Left kidney (tissue), 2 donors: ENCODE data around the gene GON7. TPM values are rescaled to one million over a fixed set of nuclear protein-coding genes. Genes with fewer than 3 reads are reported as not detected.
"Not testable (repeated sequence)": the region's sequence is repeated elsewhere in the genome, so short reads cannot be mapped to it uniquely, and the experiment has no call there.

Experiments
- DNase-seq: peaks from one replicate; pipeline ENCODE4 v3.0.0-alpha.2; 2013
- polyA plus RNA-seq: library from polyadenylated mRNA; unstranded; fragments of 120-200 nt; gene quantifications from one replicate; pipeline ENCODE4 v1.2.1, GENCODE V29; 2013; ENCODE audit not compliant: insufficient read length

The GON7 gene
- polyA plus RNA-seq, 1 donor = 20.5 TPM

DNA sequence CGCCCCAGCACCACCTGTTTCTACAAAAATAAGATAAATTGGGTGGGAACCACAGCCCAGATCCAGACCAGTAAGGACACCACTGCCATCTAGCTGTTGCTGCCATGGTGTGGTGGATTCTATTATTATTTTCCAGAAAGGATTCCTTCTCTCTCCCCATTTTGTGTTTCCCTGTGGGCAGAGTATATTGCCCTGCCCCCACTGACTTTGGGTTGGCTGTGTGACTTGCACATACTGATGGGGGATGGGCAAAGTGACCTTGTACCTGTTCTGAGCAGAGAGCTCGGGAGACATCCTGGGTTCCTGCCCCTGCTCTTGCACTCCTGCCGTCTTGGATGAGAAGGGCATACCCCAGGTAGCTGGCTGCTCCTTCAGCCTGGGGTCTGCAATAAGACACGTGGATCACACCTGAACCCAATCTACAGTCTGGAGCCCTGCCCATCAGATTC lies 46.5 kb downstream of the GON7 start:
- DNase-seq = no peak

DNA sequence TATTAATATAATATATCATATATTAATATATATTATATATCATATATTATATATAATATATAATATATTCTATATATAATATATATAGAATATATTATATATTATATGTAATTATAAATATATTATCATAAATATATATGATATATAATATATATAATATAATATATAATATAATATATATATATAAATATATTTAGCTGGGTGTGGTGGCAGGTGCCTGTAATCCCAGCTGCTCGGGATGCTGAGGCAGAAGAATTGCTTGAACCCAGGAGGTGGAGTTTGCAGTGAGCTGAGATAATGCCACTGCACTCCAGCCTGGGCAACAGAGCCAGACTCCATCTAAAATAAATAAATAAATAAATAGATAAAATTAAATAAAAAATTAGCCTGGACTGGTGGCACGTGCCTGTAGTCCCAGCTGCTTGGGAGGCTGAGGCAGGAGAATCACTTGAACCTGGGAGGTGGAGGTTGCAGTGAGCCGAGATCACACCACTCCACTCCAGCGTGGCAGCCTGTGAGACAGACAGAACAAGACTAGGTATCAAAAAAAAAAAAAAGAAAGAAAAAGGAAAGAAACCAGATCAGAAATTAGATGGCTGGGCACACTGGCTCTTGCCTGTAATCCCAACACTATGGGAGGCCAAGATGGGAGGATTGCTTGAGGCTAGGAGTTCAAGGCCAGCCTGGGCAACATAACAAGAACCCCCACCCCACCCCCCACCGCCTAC lies 47.1 kb downstream of the GON7 start:
- not testable (repeated sequence) for DNase-seq

- DNase-seq = not testable (repeated sequence)
These were observed 48.5 kb downstream of the GON7 start for GRCh38 chr14:93158349-93158748.

DNA sequence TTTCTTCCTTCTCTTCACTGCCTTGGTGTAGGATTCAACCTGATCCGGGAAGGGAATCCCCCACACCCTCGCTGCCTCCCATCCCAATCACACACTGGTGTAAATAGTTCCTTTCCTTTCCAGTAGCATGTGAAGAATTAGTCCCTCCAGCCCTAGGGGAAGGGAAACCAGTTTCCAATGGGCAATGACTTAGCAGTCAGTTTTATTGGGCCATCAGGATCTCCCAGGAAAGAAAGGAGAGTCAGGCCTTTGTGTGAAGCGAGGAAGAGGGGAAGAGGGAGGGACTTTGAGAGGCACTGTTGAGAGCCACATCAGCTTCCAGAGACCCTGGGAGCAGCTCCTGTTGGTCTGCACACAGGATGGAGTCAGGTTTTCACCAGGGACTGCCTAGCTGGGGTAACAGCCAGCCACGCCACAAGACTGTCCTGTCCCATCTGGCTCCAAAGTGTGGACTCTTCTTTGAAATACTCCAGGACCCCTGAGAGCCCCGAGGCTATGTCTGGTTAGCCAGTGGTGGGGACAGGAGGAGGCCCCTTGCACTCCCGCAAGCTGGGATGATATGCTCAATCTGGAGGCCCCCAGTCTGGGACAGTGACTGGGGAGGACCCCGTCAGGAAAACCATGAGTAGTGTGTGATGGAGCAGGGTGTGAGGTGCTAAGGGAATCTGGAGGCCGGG lies 50.0 kb downstream of the GON7 start:
- no peak for DNase-seq

DNA sequence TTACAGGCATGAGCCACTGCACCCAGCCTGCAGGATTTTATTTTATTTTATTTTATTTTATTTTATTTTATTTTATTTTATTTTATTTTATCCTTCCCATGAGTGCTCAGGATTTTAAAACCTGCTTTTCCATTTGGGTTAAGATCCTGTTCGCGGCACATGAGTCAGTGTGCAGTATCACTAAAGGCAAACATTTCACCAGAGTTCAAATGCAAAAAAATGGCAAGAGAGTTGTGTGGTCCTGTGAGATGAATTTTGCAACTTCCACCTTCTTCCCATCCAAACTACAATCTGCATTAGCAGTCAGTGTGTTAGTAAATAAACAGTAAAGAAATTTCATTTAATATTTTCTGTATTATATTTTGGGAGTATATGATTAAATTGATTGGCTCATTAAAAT lies 51.2 kb downstream of the GON7 start:
- DNase-seq = no peak

- DNase-seq = no peak
These were observed 53.7 kb downstream of the GON7 start for GRCh38 chr14:93153121-93153520.

Other genes with a start within 250 kb of the GON7 start
- 27.1 TPM for gene ITPK1, start 91.1 kb downstream of the GON7 start, polyA plus RNA-seq
- 43.4 TPM for gene MOAP1, start 22.2 kb downstream of the GON7 start, polyA plus RNA-seq
- gene LYSET, start 21.7 kb downstream of the GON7 start, polyA plus RNA-seq = 38.4 TPM
- gene UBR7, start 191 bp upstream of the GON7 start, polyA plus RNA-seq = 40.0 TPM
- 62.0 TPM for gene BTBD7, start 126.0 kb upstream of the GON7 start, polyA plus RNA-seq
- 0.71 TPM for gene COX8C, start 140.1 kb upstream of the GON7 start, polyA plus RNA-seq
- 1.1 TPM for gene UNC79, start 223.9 kb upstream of the GON7 start, polyA plus RNA-seq